CD14-positive monocyte (primary cell): ENCODE results near the gene DMP1. TPM values are rescaled to one million over a fixed set of nuclear protein-coding genes. Genes with fewer than 3 reads are reported as not detected.

Source experiments
- DNase-seq, 3 donors: peaks; one replicate each; pipeline ENCODE4 v3.0.0-alpha.2; 2011 to 2022
- H2AFZ ChIP-seq: 2 replicates; pipeline ENCODE4 v1.6.0; 2012; ENCODE audit warnings: mild to moderate bottlenecking, low read depth, low read length, inconsistent platforms; ENCODE audit not compliant: insufficient read depth, poor library complexity, severe bottlenecking
- H3K27ac ChIP-seq, 2 donors: 1 replicate in 1 of 2; 2 replicates in 1 of 2; pipeline ENCODE4 v1.5.1; 2012 to 2013; ENCODE audit warnings: low read length in 2 of 2, control low read depth in 1 of 2, inconsistent platforms in 1 of 2, low read depth in 1 of 2, mild to moderate bottlenecking in 1 of 2
- H3K27me3 ChIP-seq, 2 donors: one replicate each; pipeline versions ENCODE4 v1.6.0 to v1.6.1; 2011 to 2013; ENCODE audit warnings: low read length in 2 of 2; ENCODE audit not compliant: control insufficient read depth in 2 of 2, insufficient read depth in 2 of 2
- H3K36me3 ChIP-seq, 2 donors: replicated peaks in 1 of 2; 1 replicate in 1 of 2; 2 replicates in 1 of 2; pipeline versions ENCODE4 v1.5.1 to v1.6.1; 2012 to 2013; ENCODE audit warnings: low read length in 2 of 2, control low read depth in 1 of 2, inconsistent platforms in 1 of 2, mild to moderate bottlenecking in 1 of 2; ENCODE audit not compliant: insufficient read depth in 2 of 2, control insufficient read depth in 1 of 2
- H3K4me1 ChIP-seq, 2 donors: 1 replicate in 1 of 2; 2 replicates in 1 of 2; pipeline versions ENCODE4 v1.5.1 to v1.6.1; 2012 to 2013; ENCODE audit warnings: low read length in 2 of 2, control low read depth in 1 of 2, inconsistent platforms in 1 of 2, mild to moderate bottlenecking in 1 of 2, moderate library complexity in 1 of 2; ENCODE audit not compliant: insufficient read depth in 2 of 2, control insufficient read depth in 1 of 2
- H3K4me2 ChIP-seq: replicated peaks from 2 replicates; pipeline ENCODE3; 2012; ENCODE audit warnings: low read length, moderate library complexity, mild to moderate bottlenecking; ENCODE audit not compliant: poor library complexity, severe bottlenecking; ENCODE audit errors: extremely low read depth
- H3K4me3 ChIP-seq, 3 experiments: fragments of 200-600 bp in 1 of 3; sonication (generic) in 1 of 3; replicated peaks in 1 of 3; 1 replicate in 2 of 3; 2 replicates in 1 of 3; pipeline ENCODE4 v1.5.1; 2011 to 2013; ENCODE audit warnings: low read length in 3 of 3, mild to moderate bottlenecking in 3 of 3, control low read depth in 2 of 3, low read depth in 2 of 3, inconsistent platforms in 1 of 3, moderate library complexity in 1 of 3
- H3K79me2 ChIP-seq: 2 replicates; pipeline ENCODE4 v1.6.0; 2012; ENCODE audit warnings: mild to moderate bottlenecking, control low read depth, inconsistent platforms, low read length, moderate library complexity; ENCODE audit not compliant: insufficient read depth
- H3K9ac ChIP-seq: 2 replicates; pipeline ENCODE4 v1.6.0; 2017; ENCODE audit warnings: low read length, mild to moderate bottlenecking; ENCODE audit not compliant: insufficient read depth, poor library complexity, severe bottlenecking
- H3K9me3 ChIP-seq, 2 donors: replicated peaks in 1 of 2; 1 replicate in 1 of 2; 2 replicates in 1 of 2; pipeline versions ENCODE4 v1.5.1 to v1.6.1; 2012 to 2013; ENCODE audit warnings: low read length in 2 of 2, control low read depth in 1 of 2; ENCODE audit not compliant: control insufficient read depth in 1 of 2, insufficient read depth in 1 of 2
- H4K20me1 ChIP-seq: 2 replicates; pipeline ENCODE4 v1.6.0; 2012; ENCODE audit warnings: mild to moderate bottlenecking, low read length, control low read depth, moderate library complexity; ENCODE audit not compliant: insufficient read depth
- H3K27ac Mint-ChIP-seq, 7 donors: one replicate each; pipeline ENCODE4 v1.8.0; 2020; ENCODE audit warnings: mild to moderate bottlenecking in 7 of 7, mixed read lengths in 7 of 7, moderate library complexity in 6 of 7, inconsistent platforms in 2 of 7
- H3K27me3 Mint-ChIP-seq, 3 donors: one replicate each; pipeline ENCODE4 v1.8.0; 2021 to 2022; ENCODE audit warnings: low read depth in 3 of 3, mild to moderate bottlenecking in 3 of 3, mixed read lengths in 3 of 3, moderate library complexity in 3 of 3, inconsistent platforms in 1 of 3
- H3K36me3 Mint-ChIP-seq, 2 donors: one replicate each; pipeline ENCODE4 v1.8.0; 2020; ENCODE audit warnings: mixed read lengths in 2 of 2, inconsistent platforms in 1 of 2, mild to moderate bottlenecking in 1 of 2
- H3K4me1 Mint-ChIP-seq: one replicate; pipeline ENCODE4 v1.8.0; 2020; ENCODE audit warnings: mild to moderate bottlenecking, mixed read lengths
- H3K4me3 Mint-ChIP-seq, 2 donors: one replicate each; pipeline ENCODE4 v1.8.0; 2020; ENCODE audit warnings: mild to moderate bottlenecking in 2 of 2, mixed read lengths in 2 of 2, moderate library complexity in 1 of 2
- H3K9me3 Mint-ChIP-seq, 7 donors: one replicate each; pipeline ENCODE4 v1.8.0; 2020 to 2022; ENCODE audit warnings: mixed read lengths in 7 of 7, mild to moderate bottlenecking in 6 of 7, moderate library complexity in 6 of 7, inconsistent platforms in 2 of 7
- CTCF ChIP-seq: fragments of 200-600 bp; IDR thresholded peaks from one replicate; pipeline ENCODE4 v1.8.0; 2022; ENCODE audit warnings: antibody characterized with exemption, mild to moderate bottlenecking
- WGBS: methylation state at CpG from one replicate; pipeline ENCODE4 v1.1.5; 2013; ENCODE audit warnings: missing lambda C conversion rate; ENCODE audit not compliant: insufficient coverage; 5-methylcytosine and 5-hydroxymethylcytosine counted together
- intact Hi-C, 2 donors: fragments of 100-400 bp; cut with micrococcal nuclease; formaldehyde crosslinking; loops; one replicate each; pipeline versions ENCODE4 v1.15.0 to v1.15.1; 2023
- polyA plus RNA-seq, 3 donors: library from polyadenylated mRNA; depleted of rRNA in 1 of 3; unstranded in 2 of 3; stranded (reverse) in 1 of 3; fragments of 300-500 nt in 2 of 3; fragments of >200 nt in 1 of 3; fragmentation: Illumina TruSeq in 2 of 3; gene quantifications; 1 replicate in 2 of 3; 2 replicates in 1 of 3; pipeline ENCODE4 v1.2.3, GENCODE V29; 2012 to 2021

The DMP1 gene
- polyA plus RNA-seq, 3 donors: not detected

DNA sequence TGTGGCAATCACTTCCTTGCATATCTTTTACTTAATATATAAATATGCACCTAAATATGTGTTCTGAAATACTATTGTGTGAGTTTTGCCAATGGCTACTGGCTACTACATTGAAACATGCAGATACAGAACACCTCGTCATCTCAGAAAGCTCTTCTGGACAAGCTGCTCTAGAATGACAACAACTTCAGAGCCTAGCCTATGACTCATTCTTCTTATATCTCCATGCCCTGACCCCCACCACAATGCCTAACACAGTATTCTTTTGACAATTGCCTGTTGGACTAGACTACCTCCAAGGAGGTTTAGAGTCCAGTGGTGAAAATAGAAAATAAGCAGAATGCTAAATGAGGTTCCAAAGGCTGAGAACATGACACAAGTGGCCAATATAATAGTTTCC lies 17.6 kb upstream of the DMP1 start:
- no peak overlapping the region for H2AFZ ChIP-seq
- H3K27me3 ChIP-seq: no peaks in the 10 kb centered on the region
- H3K4me2 ChIP-seq: no peak overlapping the region
- no peak overlapping the region for H3K4me3 ChIP-seq
- H3K27ac ChIP-seq: no peak overlapping the region
- Mint-ChIP-seq H3K4me1 (no peaks in the 10 kb centered on the region), H3K27me3 (peaks cover 0 to 4% (median 0%) of the 10 kb centered on the region in 3 donors), H3K36me3 (no peaks in the 10 kb centered on the region), H3K4me3 (no peak overlapping the region), H3K9me3 (peaks cover 0 to 8% (median 2%) of the 10 kb centered on the region in 7 donors), H3K27ac (no peak overlapping the region)
- H3K36me3 ChIP-seq: no peaks in the 10 kb centered on the region
- no peak for TF ChIP-seq CTCF
- H3K4me1 ChIP-seq: no peaks in the 10 kb centered on the region
- 100% methylated on average over 1 of the region's 1 CpG for WGBS
- no peak for DNase-seq
- intact Hi-C loops: no loop called here
- H3K9me3 ChIP-seq: peaks cover 0 to 7% of the 10 kb centered on the region in 2 donors
- H3K9ac ChIP-seq: no peak overlapping the region
- H4K20me1 ChIP-seq: no peaks in the 10 kb centered on the region
- no peaks in the 10 kb centered on the region for H3K79me2 ChIP-seq

- Histone ChIP-seq H3K9me3 (peaks cover 0 to 7% of the 10 kb centered on the region in 2 donors), H4K20me1 (no peaks in the 10 kb centered on the region), H3K4me2 (no peak overlapping the region), H3K4me1 (no peaks in the 10 kb centered on the region), H3K4me3 (no peak overlapping the region), H3K27ac (no peak overlapping the region), H3K27me3 (no peaks in the 10 kb centered on the region), H2AFZ (no peak overlapping the region), H3K9ac (no peak overlapping the region), H3K36me3 (no peaks in the 10 kb centered on the region), H3K79me2 (no peaks in the 10 kb centered on the region)
- H3K9me3 Mint-ChIP-seq: peaks cover 0 to 6% (median 2%) of the 10 kb centered on the region in 7 donors
- H3K27ac Mint-ChIP-seq: no peak overlapping the region
- H3K4me1 Mint-ChIP-seq: no peaks in the 10 kb centered on the region
- no CpG with 5 or more reads among the region's 2 CpGs for WGBS
- H3K4me3 Mint-ChIP-seq: no peak overlapping the region
- DNase-seq: no peak
- peaks cover 0 to 4% (median 0%) of the 10 kb centered on the region in 3 donors for H3K27me3 Mint-ChIP-seq
- no peaks in the 10 kb centered on the region for H3K36me3 Mint-ChIP-seq
- no peak for TF ChIP-seq CTCF
- intact Hi-C loops: no loop called here
Measured at GRCh38 chr4:87633243-87633642, 16.8 kb upstream of the DMP1 start.
